BJ (cell line): ENCODE results near the gene CPA4. TPM values are rescaled to one million over a fixed set of nuclear protein-coding genes. Genes with fewer than 3 reads are reported as not detected.

Experiments
- CTCF ChIA-PET: fragments of 350-600 bp; formaldehyde crosslinking; extraction: SDS; loops from one replicate; lab custom pipeline; 2021; ENCODE audit warnings: antibody characterized with exemption, inconsistent platforms; lab: Yijun Ruan, JAX
- POLR2A ChIA-PET: fragments of 300-600 bp; sonication (Branson Sonifier 250); formaldehyde crosslinking; extraction: SDS; loops from one replicate; lab custom pipeline; 2021; ENCODE audit warnings: antibody characterized with exemption; lab: Charles Lee
- DNase-seq: peaks from one replicate; pipeline ENCODE4 v3.0.0-alpha.2; 2011; ENCODE audit warnings: low read depth
- H3K27me3 ChIP-seq: 2 replicates; pipeline ENCODE4 v1.6.0; 2011; ENCODE audit warnings: low read length; ENCODE audit not compliant: control insufficient read depth, insufficient read depth
- H3K36me3 ChIP-seq: 2 replicates; pipeline ENCODE4 v1.5.1; 2011; ENCODE audit warnings: low read length; ENCODE audit not compliant: control insufficient read depth, insufficient read depth
- H3K4me3 ChIP-seq: 2 replicates; pipeline ENCODE4 v1.5.1; 2011; ENCODE audit warnings: low read depth, mild to moderate bottlenecking, control low read depth, low read length
- polyA plus RNA-seq: library from polyadenylated mRNA; depleted of rRNA; stranded (reverse); fragments of >200 nt; gene quantifications from 2 replicates; pipeline ENCODE4 v1.2.3, GENCODE V29; 2011
- TF ChIP-seq, protein P1 (sequence below): IDR thresholded peaks from 2 replicates; pipeline ENCODE4 v1.5.1; 2011; ENCODE audit warnings: low read depth, mild to moderate bottlenecking, control low read depth, inconsistent platforms, low read length, moderate library complexity; ENCODE audit not compliant: insufficient read depth

Gene CPA4
- polyA plus RNA-seq, 1 experiment, result 52.5 TPM

DNA sequence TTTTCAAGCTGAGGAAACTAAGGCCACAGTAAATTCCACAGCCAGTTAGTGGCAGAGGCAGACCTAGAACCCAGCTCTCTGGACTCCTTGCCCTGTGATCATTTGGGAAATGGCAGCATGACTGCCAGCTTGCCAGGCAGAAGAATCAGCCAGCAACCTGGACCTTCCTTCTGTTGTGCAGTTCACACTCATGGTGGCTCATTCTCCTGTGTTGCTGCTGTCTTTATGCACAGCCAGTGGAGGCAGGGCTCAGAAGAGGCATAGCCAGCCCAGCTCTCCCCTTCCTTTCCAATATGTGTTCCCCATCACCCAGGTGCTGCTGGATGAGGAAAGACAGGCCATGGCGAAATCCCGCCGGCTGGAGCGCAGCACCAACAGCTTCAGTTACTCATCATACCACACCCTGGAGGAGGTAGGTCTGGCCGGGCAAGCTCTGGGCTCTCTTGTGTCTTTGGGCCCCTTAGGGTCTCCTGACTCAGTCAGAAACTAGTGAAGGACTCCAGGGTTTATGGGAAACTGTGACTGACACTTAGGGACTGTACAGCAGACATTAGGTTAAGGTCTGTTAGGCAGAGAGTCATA, 66.4 kb downstream of the CPA4 start:
- H3K4me3 ChIP-seq, result no peak overlapping the region
- H3K27me3 ChIP-seq, result no peaks in the 10 kb centered on the region
- TF ChIP-seq, protein P1, sequence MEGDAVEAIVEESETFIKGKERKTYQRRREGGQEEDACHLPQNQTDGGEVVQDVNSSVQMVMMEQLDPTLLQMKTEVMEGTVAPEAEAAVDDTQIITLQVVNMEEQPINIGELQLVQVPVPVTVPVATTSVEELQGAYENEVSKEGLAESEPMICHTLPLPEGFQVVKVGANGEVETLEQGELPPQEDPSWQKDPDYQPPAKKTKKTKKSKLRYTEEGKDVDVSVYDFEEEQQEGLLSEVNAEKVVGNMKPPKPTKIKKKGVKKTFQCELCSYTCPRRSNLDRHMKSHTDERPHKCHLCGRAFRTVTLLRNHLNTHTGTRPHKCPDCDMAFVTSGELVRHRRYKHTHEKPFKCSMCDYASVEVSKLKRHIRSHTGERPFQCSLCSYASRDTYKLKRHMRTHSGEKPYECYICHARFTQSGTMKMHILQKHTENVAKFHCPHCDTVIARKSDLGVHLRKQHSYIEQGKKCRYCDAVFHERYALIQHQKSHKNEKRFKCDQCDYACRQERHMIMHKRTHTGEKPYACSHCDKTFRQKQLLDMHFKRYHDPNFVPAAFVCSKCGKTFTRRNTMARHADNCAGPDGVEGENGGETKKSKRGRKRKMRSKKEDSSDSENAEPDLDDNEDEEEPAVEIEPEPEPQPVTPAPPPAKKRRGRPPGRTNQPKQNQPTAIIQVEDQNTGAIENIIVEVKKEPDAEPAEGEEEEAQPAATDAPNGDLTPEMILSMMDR, result no peak
- POLR2A ChIA-PET, result no interaction called here
- no peak for DNase-seq
- CTCF ChIA-PET, result no interaction called here
- H3K36me3 ChIP-seq, result no peaks in the 10 kb centered on the region

GRCh38 chr7:130360518-130360917, 67.6 kb downstream of the CPA4 start:
- Histone ChIP-seq H3K4me3 (no peak overlapping the region), H3K27me3 (no peaks in the 10 kb centered on the region), H3K36me3 (no peaks in the 10 kb centered on the region)
- DNase-seq, result no peak
- POLR2A ChIA-PET, result no interaction called here
- TF ChIP-seq, protein P1, result no peak
- CTCF ChIA-PET, result no interaction called here

DNA sequence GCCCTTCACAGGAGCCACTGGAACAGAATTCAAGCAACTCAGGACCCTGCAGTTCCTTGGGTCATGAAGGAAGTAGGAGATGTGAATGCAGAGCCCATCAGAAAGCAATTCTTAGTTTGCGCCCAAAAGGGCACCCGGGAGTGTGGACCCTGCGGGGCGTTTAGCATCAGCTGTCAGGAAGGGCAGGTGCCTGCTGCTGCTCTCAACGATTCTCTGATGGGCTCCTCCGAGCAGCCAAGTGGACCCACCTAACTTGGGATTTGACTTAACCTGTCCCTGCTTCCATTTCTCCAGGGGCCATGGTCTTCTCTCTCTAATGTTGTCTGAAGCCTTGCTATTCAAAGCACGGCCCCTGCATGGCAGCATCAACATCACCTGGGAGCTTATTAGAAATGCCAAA, 68.7 kb downstream of the CPA4 start:
- ChIA-PET POLR2A (no interaction called here), CTCF (interaction anchor here (0.6 kb wide), 1 partner anchor 110 kb away, joined by 3 read pairs; no protein-coding TSS in a partner anchor)
- Histone ChIP-seq H3K27me3 (no peaks in the 10 kb centered on the region), H3K4me3 (no peak overlapping the region), H3K36me3 (no peaks in the 10 kb centered on the region)
- TF ChIP-seq, protein P1, result no peak
- no peak for DNase-seq

GRCh38 chr7:130362251-130362816, 69.4 kb downstream of the CPA4 start:
- TF ChIP-seq, protein P1, result no peak
- POLR2A ChIA-PET, result no interaction called here
- Histone ChIP-seq H3K36me3 (no peaks in the 10 kb centered on the region), H3K4me3 (no peak overlapping the region), H3K27me3 (no peaks in the 10 kb centered on the region)
- CTCF ChIA-PET, result interaction anchor here (0.6 kb wide), 2 partner anchors 101 to 110 kb away, joined by 3 read pairs; no protein-coding TSS in a partner anchor
- no peak for DNase-seq

DNA sequence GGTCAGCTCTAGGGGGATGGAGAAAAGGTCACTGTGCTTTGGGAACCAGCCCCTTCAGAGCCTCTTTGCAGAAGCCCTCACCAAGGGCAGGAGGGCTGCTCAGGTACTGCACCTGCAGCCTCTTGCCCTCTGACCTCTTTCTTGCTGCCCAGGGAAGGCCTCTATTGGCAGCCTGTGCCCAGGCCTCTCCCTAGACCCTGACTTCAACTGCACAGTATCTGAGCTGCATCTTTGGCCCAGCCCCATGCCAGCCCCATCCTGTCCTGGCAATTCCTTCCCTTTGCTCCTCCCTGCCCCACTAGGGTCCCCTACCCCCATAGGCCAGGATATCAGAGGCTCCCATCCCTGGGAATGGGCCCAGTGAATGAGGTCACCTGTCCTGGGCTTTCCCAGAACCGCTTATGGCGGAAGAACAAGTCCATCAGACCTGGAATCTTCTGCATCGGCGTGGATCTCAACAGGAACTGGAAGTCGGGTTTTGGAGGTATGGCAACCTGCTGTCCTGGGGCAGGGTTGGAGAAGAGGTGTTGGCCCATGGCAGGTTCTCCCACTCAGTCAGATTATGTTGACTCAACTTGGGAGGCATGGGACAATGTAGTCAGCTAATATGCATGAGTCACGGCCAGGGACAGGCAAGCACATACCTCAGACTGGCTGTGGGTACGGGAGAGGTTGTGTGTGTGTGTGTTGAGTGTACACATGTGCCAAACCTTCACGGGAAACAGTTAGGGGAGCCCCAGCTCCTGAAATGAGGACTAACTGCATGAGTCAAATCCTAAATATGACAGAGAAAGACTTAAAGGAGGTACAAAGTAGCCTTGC, 70.3 kb downstream of the CPA4 start:
- POLR2A ChIA-PET, result no interaction called here

More for the DNA sequence above, 70.3 kb downstream of the CPA4 start:
- no peaks in the 10 kb centered on the region for H3K27me3 ChIP-seq
- H3K36me3 ChIP-seq, result no peaks in the 10 kb centered on the region
- H3K4me3 ChIP-seq, result no peak overlapping the region
- TF ChIP-seq, protein P1, result no peak
- CTCF ChIA-PET, result interaction anchor here (0.6 to 1.0 kb wide), 2 partner anchors 71 to 102 kb away, joined by 3 read pairs; partner anchors contain the start of gene CPA4
- DNase-seq, result peak; percentile 93
